ENCODE measurements around the gene MADD. TPM values are rescaled to one million over a fixed set of nuclear protein-coding genes. Genes with fewer than 3 reads are reported as not detected.

The MADD gene
- total and polyA plus RNA-seq, 10 of the 15 experiments (the other 5 are each of a cell fraction or from before 2014, with no cell fraction given), result 0.47 to 35.4 (median 17.6) TPM

- TF ChIP-seq RELA (IDR thresholded peaks at IDR 0.05; ENCODE audit: borderline replicate concordance, partially characterized antibody) (no peak), SRF (IDR thresholded peaks at IDR 0.05; ENCODE audit: low read depth in 2 of 2, low read length in 2 of 2) (peak in 1 of 2 experiments; percentile 66; a peak in 2 of 4 replicates), TAF1 (IDR thresholded peaks at IDR 0.05; ENCODE audit: borderline replicate concordance, low read depth, low read length) (peak; percentile 67; the same call in 1 of the 2 replicates), CEBPB (IDR thresholded peaks at IDR 0.05; ENCODE audit: borderline replicate concordance in 1 of 2, low read depth in 2 of 2, low read length in 2 of 2) (no peak), HDAC6 (IDR thresholded peaks at IDR 0.05; ENCODE audit: unreplicated experiment) (peak; percentile 6), ATF3 (IDR thresholded peaks at IDR 0.05; ENCODE audit: borderline replicate concordance, extremely low read depth, low read depth, low read length) (no peak), SIX5 (IDR thresholded peaks at IDR 0.05; ENCODE audit: low read depth, low read length, severe bottlenecking) (peak; percentile 68), FOXM1 (IDR thresholded peaks at IDR 0.05; ENCODE audit: low read depth, low read length) (0 out of 2 replicates have a peak, but pooled peaks have one; percentile 19), MYB (IDR thresholded peaks at IDR 0.05; ENCODE audit: borderline replicate concordance, low read depth, low read length) (no peak), POLR2AphosphoS2 (IDR thresholded peaks at IDR 0.05; ENCODE audit: low read depth, low read length) (no peak; the same call in 1 of the 2 replicates), NFYB (IDR thresholded peaks at IDR 0.05; ENCODE audit: insufficient read depth, low read depth, low read length) (0 out of 2 replicates have a peak, but pooled peaks have one; percentile 27), PKNOX1 (IDR thresholded peaks at IDR 0.05) (peak; percentile 69; the same call in 1 of the 2 replicates), USF2 (IDR thresholded peaks at IDR 0.05; ENCODE audit: borderline replicate concordance, low read depth, low read length) (no peak), NR2C1 (IDR thresholded peaks at IDR 0.05) (no peak), BCL3 (IDR thresholded peaks at IDR 0.05; ENCODE audit: borderline replicate concordance, insufficient read depth, low read depth, low read length, poor library complexity, severe bottlenecking) (no peak), IKZF2 (IDR thresholded peaks at IDR 0.05) (peak; percentile 53; a peak in 3 of 4 replicates), E4F1 (IDR thresholded peaks at IDR 0.05; ENCODE audit: borderline replicate concordance, partially characterized antibody) (peak; percentile 22), NRF1 (conservative IDR thresholded peaks at IDR 0.05; ENCODE audit: low read depth, low read length) (no peak), YBX1 (IDR thresholded peaks at IDR 0.05) (no peak), SMAD1 (IDR thresholded peaks at IDR 0.05; ENCODE audit: low read depth, partially characterized antibody) (no peak), ATF7 (IDR thresholded peaks at IDR 0.05; ENCODE audit: low read depth) (peak; percentile 93), ZSCAN29 (IDR thresholded peaks at IDR 0.05) (no peak), MTA3 (IDR thresholded peaks at IDR 0.05; ENCODE audit: borderline replicate concordance, low read length) (no peak)
Measured at GRCh38 chr11:47269002-47269828, 718 bp upstream of the MADD start (continued).

All from GM12878 (cell line).